SU-DHL-6 (cell line): ENCODE data around the gene ELF2.
"Not testable (repeated sequence)": the region's sequence is repeated elsewhere in the genome, so short reads cannot be mapped to it uniquely, and the experiment has no call there.

Experiments used
- H2AFZ ChIP-seq: fragments of 200-600 bp; sonication (generic); 2 replicates; pipeline ENCODE4 v1.6.1; 2014; ENCODE audit warnings: low read depth, mild to moderate bottlenecking, moderate library complexity, mixed read lengths, antibody characterized with exemption, low read length; ENCODE audit not compliant: severe bottlenecking
- H3F3A ChIP-seq: fragments of 200-600 bp; shearing (Covaris generic); 2 replicates; pipeline ENCODE4 v1.6.0; 2016; ENCODE audit warnings: antibody characterized with exemption, mild to moderate bottlenecking; ENCODE audit not compliant: insufficient read depth
- H3K27ac ChIP-seq: fragments of 200-600 bp; sonication (generic); 2 replicates; pipeline ENCODE4 v1.5.1; 2016; ENCODE audit warnings: low read depth, mild to moderate bottlenecking, low read length, moderate library complexity, mixed read lengths
- H3K27me3 ChIP-seq: fragments of 200-600 bp; sonication (generic), shearing (Covaris generic); 2 replicates; pipeline ENCODE4 v1.6.0; 2014; ENCODE audit warnings: mild to moderate bottlenecking, low read length
- H3K36me3 ChIP-seq: fragments of 200-600 bp; sonication (generic); 2 replicates; pipeline ENCODE4 v1.6.1; 2014; ENCODE audit warnings: mild to moderate bottlenecking, low read length, mixed read lengths
- H3K4me2 ChIP-seq: fragments of 300-600, 200-600 bp; shearing (Covaris generic), sonication (generic); 2 replicates; pipeline ENCODE4 v1.6.0; 2014; ENCODE audit warnings: low read length, low read depth, mild to moderate bottlenecking; ENCODE audit not compliant: poor library complexity, severe bottlenecking
- H3K4me3 ChIP-seq: fragments of 200-600 bp; sonication (generic); 2 replicates; pipeline ENCODE4 v1.5.1; 2014; ENCODE audit warnings: antibody characterized with exemption, low read length, mild to moderate bottlenecking, mixed read lengths; ENCODE audit not compliant: insufficient read depth, poor library complexity, severe bottlenecking
- H3K79me2 ChIP-seq: fragments of 200-600 bp; sonication (generic); 2 replicates; pipeline ENCODE4 v1.6.1; 2014; ENCODE audit warnings: mild to moderate bottlenecking, low read length, moderate library complexity; ENCODE audit not compliant: insufficient read depth
- H3K9ac ChIP-seq: fragments of 200-600 bp; sonication (generic); 2 replicates; pipeline ENCODE4 v1.7.0; 2014; ENCODE audit warnings: mild to moderate bottlenecking, low read length
- H3K9me2 ChIP-seq: fragments of 200-600 bp; sonication (generic); replicated peaks from 2 replicates; pipeline ENCODE4 v1.6.1; 2014; ENCODE audit warnings: low read length; ENCODE audit not compliant: insufficient read depth
- H3K9me3 ChIP-seq: fragments of 200-600 bp; sonication (generic); 2 replicates; pipeline ENCODE4 v1.6.1; 2014; ENCODE audit warnings: low read length, mixed read lengths; ENCODE audit not compliant: insufficient read depth
- H4K20me1 ChIP-seq: fragments of 200-600 bp; sonication (generic); 2 replicates; pipeline ENCODE4 v1.6.1; 2014; ENCODE audit warnings: low read depth, mild to moderate bottlenecking, antibody characterized with exemption, low read length, moderate library complexity, mixed read lengths
- EZH2phosphoT487 ChIP-seq: fragments of 200-600 bp; sonication (generic), shearing (Covaris generic); conservative IDR thresholded peaks from 2 replicates; pipeline ENCODE4 v1.6.1; 2018; ENCODE audit warnings: mild to moderate bottlenecking, antibody characterized with exemption, low read length, moderate library complexity, mixed read lengths
- TF ChIP-seq, protein P1 (sequence below): fragments of 200-600 bp; sonication (generic); IDR thresholded peaks from one replicate; pipeline ENCODE4 v1.5.1; 2017; ENCODE audit warnings: antibody characterized with exemption, mild to moderate bottlenecking, low read length, moderate library complexity; ENCODE audit not compliant: insufficient read depth, poor library complexity, severe bottlenecking

Gene ELF2

DNA sequence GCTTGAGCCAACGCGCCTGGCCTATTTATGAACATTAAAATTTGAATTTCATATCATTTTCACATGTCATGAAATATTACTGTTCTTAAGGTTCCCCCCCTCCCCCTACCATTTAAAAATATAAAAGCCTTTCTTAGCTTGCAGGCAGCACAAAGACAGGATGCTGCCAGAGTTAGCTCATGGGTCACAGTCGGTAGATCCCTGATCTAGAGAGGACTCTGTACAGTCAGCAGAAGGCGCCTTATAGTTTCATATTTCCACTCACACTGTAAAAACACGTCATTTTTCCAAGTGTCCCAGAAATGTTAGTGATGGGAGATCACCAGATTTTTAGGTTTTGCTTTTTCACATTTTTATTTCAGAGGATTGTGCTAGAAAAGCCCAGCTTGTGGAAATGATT, 149.2 kb downstream of the ELF2 start:
- H3K27me3 ChIP-seq, result no peaks in the 10 kb centered on the region
- no peak overlapping the region for H3K9ac ChIP-seq
- TF ChIP-seq, protein P1, sequence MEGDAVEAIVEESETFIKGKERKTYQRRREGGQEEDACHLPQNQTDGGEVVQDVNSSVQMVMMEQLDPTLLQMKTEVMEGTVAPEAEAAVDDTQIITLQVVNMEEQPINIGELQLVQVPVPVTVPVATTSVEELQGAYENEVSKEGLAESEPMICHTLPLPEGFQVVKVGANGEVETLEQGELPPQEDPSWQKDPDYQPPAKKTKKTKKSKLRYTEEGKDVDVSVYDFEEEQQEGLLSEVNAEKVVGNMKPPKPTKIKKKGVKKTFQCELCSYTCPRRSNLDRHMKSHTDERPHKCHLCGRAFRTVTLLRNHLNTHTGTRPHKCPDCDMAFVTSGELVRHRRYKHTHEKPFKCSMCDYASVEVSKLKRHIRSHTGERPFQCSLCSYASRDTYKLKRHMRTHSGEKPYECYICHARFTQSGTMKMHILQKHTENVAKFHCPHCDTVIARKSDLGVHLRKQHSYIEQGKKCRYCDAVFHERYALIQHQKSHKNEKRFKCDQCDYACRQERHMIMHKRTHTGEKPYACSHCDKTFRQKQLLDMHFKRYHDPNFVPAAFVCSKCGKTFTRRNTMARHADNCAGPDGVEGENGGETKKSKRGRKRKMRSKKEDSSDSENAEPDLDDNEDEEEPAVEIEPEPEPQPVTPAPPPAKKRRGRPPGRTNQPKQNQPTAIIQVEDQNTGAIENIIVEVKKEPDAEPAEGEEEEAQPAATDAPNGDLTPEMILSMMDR, result no peak
- no peak for TF ChIP-seq EZH2phosphoT487
- no peak overlapping the region for H3K4me2 ChIP-seq
- H3K27ac ChIP-seq, result no peak overlapping the region
- no peaks in the 10 kb centered on the region for H3K36me3 ChIP-seq
- H3F3A ChIP-seq, result peaks cover 4% of the 10 kb centered on the region; the same call in 1 of the 2 replicates
- H3K4me3 ChIP-seq, result no peak overlapping the region
- H3K79me2 ChIP-seq, result peaks cover 81% of the 10 kb centered on the region
- no peaks in the 10 kb centered on the region for H4K20me1 ChIP-seq
- no peaks in the 10 kb centered on the region for H3K9me2 ChIP-seq
- H3K9me3 ChIP-seq, result no peaks in the 10 kb centered on the region
- H2AFZ ChIP-seq, result no peak overlapping the region

DNA sequence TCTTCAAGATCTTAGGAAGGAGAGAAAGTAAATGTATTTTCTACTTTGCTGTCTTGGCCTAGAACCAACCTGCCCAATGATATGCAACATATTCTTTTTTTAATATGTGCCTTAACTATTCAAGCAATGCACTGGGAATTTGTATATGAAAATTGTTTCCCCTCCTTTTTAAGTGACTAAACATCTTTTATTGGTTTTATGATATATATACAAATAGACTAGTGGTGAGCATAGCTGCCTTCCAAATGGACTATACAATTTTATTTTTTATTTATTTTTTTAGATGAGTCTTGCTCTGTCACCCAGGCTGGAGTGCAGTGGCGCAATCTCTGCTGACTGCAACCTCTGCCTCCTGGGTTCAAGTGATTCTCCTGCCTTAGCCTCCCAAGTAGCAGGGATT, 151.2 kb downstream of the ELF2 start:
- Histone ChIP-seq H3K36me3 (no peaks in the 10 kb centered on the region), H3K9me2 (no peaks in the 10 kb centered on the region), H3F3A (peaks cover 4% of the 10 kb centered on the region; the same call in 1 of the 2 replicates), H3K79me2 (peaks cover 79% of the 10 kb centered on the region), H4K20me1 (no peaks in the 10 kb centered on the region), H3K9me3 (no peaks in the 10 kb centered on the region), H2AFZ (no peak overlapping the region), H3K27me3 (no peaks in the 10 kb centered on the region), H3K4me2 (no peak overlapping the region), H3K4me3 (no peak overlapping the region), H3K27ac (no peak overlapping the region), H3K9ac (no peak overlapping the region)
- TF ChIP-seq, protein P1, result no peak
- no peak for TF ChIP-seq EZH2phosphoT487

- peaks cover 3% of the 10 kb centered on the region; the same call in 1 of the 2 replicates for H3F3A ChIP-seq
- H3K27me3 ChIP-seq, result no peaks in the 10 kb centered on the region
- no peaks in the 10 kb centered on the region for H3K36me3 ChIP-seq
- no peaks in the 10 kb centered on the region for H4K20me1 ChIP-seq
- no peak overlapping the region for H3K4me2 ChIP-seq
- H3K9ac ChIP-seq, result no peak overlapping the region
- TF ChIP-seq, protein P1, result no peak
- no peak for TF ChIP-seq EZH2phosphoT487
- H3K79me2 ChIP-seq, result peaks cover 80% of the 10 kb centered on the region
- H3K9me3 ChIP-seq, result no peaks in the 10 kb centered on the region
- H3K27ac ChIP-seq, result no peak overlapping the region
- no peaks in the 10 kb centered on the region for H3K9me2 ChIP-seq
- no peak overlapping the region for H2AFZ ChIP-seq
- no peak overlapping the region for H3K4me3 ChIP-seq
Observed at GRCh38 chr4:139024686-139025085, 152.3 kb downstream of the ELF2 start.

- H3K9me3 ChIP-seq, result no peaks in the 10 kb centered on the region
- no peak overlapping the region for H3K27ac ChIP-seq
- no peak overlapping the region for H3K9ac ChIP-seq
- 0 out of 2 replicates have a peak, but pooled peaks cover 4% of the 10 kb centered on the region for H3F3A ChIP-seq
- H3K36me3 ChIP-seq, result no peaks in the 10 kb centered on the region
- no peaks in the 10 kb centered on the region for H3K27me3 ChIP-seq
- no peaks in the 10 kb centered on the region for H3K9me2 ChIP-seq
- TF ChIP-seq EZH2phosphoT487, result no peak
- TF ChIP-seq, protein P1, result no peak
- no peak overlapping the region for H3K4me3 ChIP-seq
- no peak overlapping the region for H2AFZ ChIP-seq
- no peak overlapping the region for H3K4me2 ChIP-seq
- H4K20me1 ChIP-seq, result no peaks in the 10 kb centered on the region
- H3K79me2 ChIP-seq, result peaks cover 87% of the 10 kb centered on the region
Observed at GRCh38 chr4:139022835-139023234, 154.2 kb downstream of the ELF2 start.

- not testable (repeated sequence) for H3K27me3 ChIP-seq, H3K4me3 ChIP-seq, H3K36me3 ChIP-seq, H3K9me2 ChIP-seq, H3K27ac ChIP-seq, H3K9ac ChIP-seq, H2AFZ ChIP-seq, H3F3A ChIP-seq, H3K4me2 ChIP-seq, H4K20me1 ChIP-seq, H3K9me3 ChIP-seq
- peaks cover 95% of the 10 kb centered on the region for H3K79me2 ChIP-seq
Observed at GRCh38 chr4:139021071-139021470, 155.9 kb downstream of the ELF2 start.
